Large intestine (tissue), 3 donors: Measurements from ENCODE around the gene PTPN2. TPM values are rescaled to one million over a fixed set of nuclear protein-coding genes. Genes with fewer than 3 reads are reported as not detected.

Experiments used
- DNase-seq, 2 donors: peaks; one replicate each; pipeline versions ENCODE4 v3.0.0 to v3.0.0-alpha.2; 2013
- H3K27ac ChIP-seq: one replicate; pipeline ENCODE4 v1.5.1; 2013; ENCODE audit warnings: low read length
- H3K27me3 ChIP-seq: 2 replicates; pipeline ENCODE4 v1.6.1; 2013; ENCODE audit warnings: low read length; ENCODE audit not compliant: control insufficient read depth, insufficient read depth
- H3K36me3 ChIP-seq: 2 replicates; pipeline ENCODE4 v1.6.1; 2013; ENCODE audit warnings: low read length; ENCODE audit not compliant: control insufficient read depth, insufficient read depth
- H3K4me1 ChIP-seq: one replicate; pipeline ENCODE4 v1.6.1; 2013; ENCODE audit warnings: low read length; ENCODE audit not compliant: control insufficient read depth, insufficient read depth
- H3K4me3 ChIP-seq: one replicate; pipeline ENCODE4 v1.5.1; 2013; ENCODE audit warnings: low read length
- H3K9me3 ChIP-seq: one replicate; pipeline ENCODE4 v1.6.1; 2013; ENCODE audit warnings: mild to moderate bottlenecking, low read depth, low read length, moderate library complexity; ENCODE audit not compliant: control insufficient read depth
- WGBS: methylation state at CpG from one replicate; pipeline ENCODE4 v1.1.5; 2013; ENCODE audit warnings: low lambda C conversion rate; ENCODE audit not compliant: insufficient coverage; 5-methylcytosine and 5-hydroxymethylcytosine counted together
- polyA plus RNA-seq: library from polyadenylated mRNA; unstranded; fragments of 120-200 nt; gene quantifications from one replicate; pipeline ENCODE4 v1.2.1, GENCODE V29; 2013

The PTPN2 gene
- polyA plus RNA-seq, 1 donor, result 55.3 TPM

DNA sequence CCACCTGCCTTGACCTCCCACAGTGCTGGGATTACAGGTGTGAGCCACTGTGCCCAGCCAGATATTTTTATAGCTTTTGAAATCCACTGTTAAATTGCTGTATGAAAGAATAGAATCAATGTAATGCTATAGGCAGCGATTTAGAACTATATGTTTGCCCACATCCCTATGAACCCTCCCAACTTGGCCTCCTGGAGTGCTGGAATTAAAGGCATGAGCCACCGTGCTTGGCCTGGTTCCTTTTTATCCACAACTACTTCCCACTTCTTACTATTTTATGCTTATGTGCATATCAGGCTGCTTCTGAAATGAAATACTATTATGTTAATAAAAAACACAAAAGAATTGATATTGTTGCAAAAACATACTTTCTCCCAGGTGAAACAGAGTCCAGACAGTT lies 11.6 kb upstream of the PTPN2 start:
- WGBS, result no CpG with 5 or more reads among the region's 2 CpGs
- H3K4me3 ChIP-seq, result no peak overlapping the region

DNA sequence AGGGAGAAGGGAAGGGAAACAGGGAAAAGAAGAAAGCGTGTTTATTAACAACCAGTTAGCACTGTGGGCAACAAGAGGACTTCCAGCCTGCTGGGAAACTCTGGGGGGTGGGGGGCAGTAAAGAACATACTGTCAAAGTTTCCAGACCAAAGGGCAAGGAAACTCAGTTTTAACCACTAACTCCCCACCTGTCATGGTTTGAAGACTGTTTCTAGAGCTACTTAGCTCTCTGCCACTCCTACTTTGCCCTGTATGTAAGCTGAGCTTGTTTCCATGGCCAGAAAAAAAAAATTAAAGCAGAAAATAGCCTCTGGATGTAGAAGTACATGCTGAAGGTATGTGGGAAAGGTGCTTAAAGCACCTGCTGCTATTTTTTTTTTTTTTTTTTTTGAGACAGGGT lies 11.0 kb upstream of the PTPN2 start:
- WGBS, result no CpG with 5 or more reads among the region's 1 CpG

More for the DNA sequence above, 11.6 kb upstream of the PTPN2 start:
- H3K9me3 ChIP-seq, result no peaks in the 10 kb centered on the region
- H3K4me1 ChIP-seq, result no peaks in the 10 kb centered on the region
- no peaks in the 10 kb centered on the region for H3K36me3 ChIP-seq
- DNase-seq, result no peak
- no peak overlapping the region for H3K27ac ChIP-seq
- peaks cover 36% of the 10 kb centered on the region for H3K27me3 ChIP-seq

DNA sequence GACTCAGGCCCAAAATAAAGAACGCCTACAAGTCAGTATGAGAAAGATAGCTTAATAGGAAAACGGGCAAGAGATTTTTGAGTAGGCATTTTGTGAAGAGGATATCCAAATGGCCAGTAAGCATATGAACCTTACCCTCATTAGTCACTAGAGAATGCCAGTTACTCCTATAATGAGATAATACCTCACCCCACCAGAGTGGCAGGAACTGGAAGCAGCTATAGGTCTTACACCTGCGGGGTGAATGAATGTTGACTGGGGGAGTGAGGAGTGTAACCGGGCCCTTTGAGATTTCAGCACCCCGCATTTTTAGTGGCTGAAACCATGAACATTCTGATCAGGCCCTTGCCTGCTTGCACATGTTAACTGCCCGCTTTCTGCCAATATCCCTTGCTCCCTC lies 7.5 kb upstream of the PTPN2 start:
- Histone ChIP-seq H3K27ac (no peak overlapping the region), H3K36me3 (no peaks in the 10 kb centered on the region), H3K4me1 (no peaks in the 10 kb centered on the region), H3K9me3 (no peaks in the 10 kb centered on the region), H3K4me3 (no peak overlapping the region), H3K27me3 (peaks cover 14% of the 10 kb centered on the region)
- DNase-seq, result no peak
- WGBS, result no CpG with 5 or more reads among the region's 6 CpGs

More for the DNA sequence above, 11.0 kb upstream of the PTPN2 start:
- no peak overlapping the region for H3K4me3 ChIP-seq
- no peaks in the 10 kb centered on the region for H3K9me3 ChIP-seq
- no peak overlapping the region for H3K27ac ChIP-seq
- DNase-seq, result no peak
- peaks cover 36% of the 10 kb centered on the region for H3K27me3 ChIP-seq
- H3K4me1 ChIP-seq, result no peaks in the 10 kb centered on the region
- H3K36me3 ChIP-seq, result no peaks in the 10 kb centered on the region

DNA sequence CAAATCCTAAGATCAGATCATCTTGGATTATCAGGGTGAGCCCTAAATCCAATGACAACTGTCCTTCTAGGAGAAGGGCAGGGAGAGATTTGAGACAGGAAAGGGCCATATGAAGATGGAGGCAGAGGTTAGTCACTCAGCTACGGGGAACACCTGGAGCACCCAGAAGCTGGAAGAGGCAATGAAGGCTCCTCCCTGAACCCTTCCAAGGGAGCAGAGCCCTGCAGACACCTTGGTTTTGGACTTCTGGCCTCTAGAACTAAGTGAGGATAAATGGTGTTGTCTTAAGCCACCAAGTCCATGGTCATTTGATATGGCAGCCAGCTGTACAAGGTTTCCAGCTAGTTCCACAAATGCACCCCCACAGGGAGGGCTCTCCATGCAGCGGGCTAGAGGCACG lies 6.9 kb upstream of the PTPN2 start:
- Histone ChIP-seq H3K27ac (no peak overlapping the region), H3K27me3 (peaks cover 12% of the 10 kb centered on the region), H3K4me3 (no peak overlapping the region), H3K9me3 (no peaks in the 10 kb centered on the region), H3K4me1 (no peaks in the 10 kb centered on the region), H3K36me3 (no peaks in the 10 kb centered on the region)
- 80% methylated on average over 1 of the region's 3 CpGs for WGBS
- DNase-seq, result no peak

DNA sequence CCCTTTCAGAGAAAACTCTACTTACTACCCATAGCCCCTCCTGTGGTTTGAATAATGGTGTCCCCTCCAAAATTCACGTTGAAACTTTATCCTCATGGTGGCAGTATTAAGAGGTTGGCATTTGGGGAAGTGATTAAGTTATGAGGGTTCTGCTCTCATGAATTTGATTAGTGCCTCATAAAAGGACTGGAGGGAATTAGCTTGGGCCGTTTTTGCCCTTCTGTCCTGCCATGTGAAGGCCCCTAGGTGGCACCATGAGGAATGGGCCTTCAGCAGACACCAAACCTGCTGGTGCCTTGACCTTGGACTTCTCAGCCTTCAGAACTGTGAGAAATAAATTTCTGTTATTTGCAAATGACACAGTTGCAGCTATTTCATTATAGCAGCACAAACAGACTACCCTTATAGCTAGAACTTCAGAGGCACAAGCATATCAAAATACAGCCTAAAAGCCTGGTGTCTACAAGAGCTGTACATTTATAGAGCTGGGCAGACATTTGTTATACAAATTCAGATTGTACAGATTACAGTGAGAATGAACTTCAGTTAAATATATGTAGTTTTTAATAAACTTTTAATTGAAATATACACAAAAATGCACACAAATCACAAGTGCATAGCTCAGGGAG lies 2.6 kb upstream of the PTPN2 start:
- DNase-seq, result no peak
- no CpG with 5 or more reads among the region's 2 CpGs for WGBS
- H3K4me3 ChIP-seq, result no peak overlapping the region
- H3K27ac ChIP-seq, result no peak overlapping the region
- H3K36me3 ChIP-seq, result no peaks in the 10 kb centered on the region
- peaks cover 5% of the 10 kb centered on the region for H3K4me1 ChIP-seq
- no peaks in the 10 kb centered on the region for H3K9me3 ChIP-seq
- H3K27me3 ChIP-seq, result no peaks in the 10 kb centered on the region

DNA sequence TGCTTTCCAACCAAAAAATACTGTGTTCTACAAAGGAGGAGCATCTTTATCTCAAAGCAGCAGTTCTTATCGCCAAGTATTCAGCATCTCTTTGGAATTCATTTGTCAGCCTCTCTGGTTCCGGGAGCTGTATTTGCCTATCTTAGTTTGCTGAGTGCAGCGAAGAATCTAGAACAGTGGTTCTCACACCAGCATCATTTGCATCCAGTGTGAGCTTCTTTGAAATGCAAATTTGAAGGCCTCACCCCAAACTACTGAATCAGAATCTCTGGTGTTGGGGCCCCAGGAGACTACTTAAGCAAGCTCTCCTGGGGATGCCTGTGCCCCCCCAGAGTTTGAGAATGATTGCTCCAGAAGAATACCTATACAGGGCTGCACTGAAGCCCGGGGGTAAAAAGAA lies 1.5 kb upstream of the PTPN2 start:
- peaks cover 5% of the 10 kb centered on the region for H3K4me1 ChIP-seq
- no peak overlapping the region for H3K27ac ChIP-seq
- no peak overlapping the region for H3K4me3 ChIP-seq
- no peaks in the 10 kb centered on the region for H3K36me3 ChIP-seq
- DNase-seq, result no peak
- H3K27me3 ChIP-seq, result no peaks in the 10 kb centered on the region
- no peaks in the 10 kb centered on the region for H3K9me3 ChIP-seq
- no CpG with 5 or more reads among the region's 4 CpGs for WGBS

DNA sequence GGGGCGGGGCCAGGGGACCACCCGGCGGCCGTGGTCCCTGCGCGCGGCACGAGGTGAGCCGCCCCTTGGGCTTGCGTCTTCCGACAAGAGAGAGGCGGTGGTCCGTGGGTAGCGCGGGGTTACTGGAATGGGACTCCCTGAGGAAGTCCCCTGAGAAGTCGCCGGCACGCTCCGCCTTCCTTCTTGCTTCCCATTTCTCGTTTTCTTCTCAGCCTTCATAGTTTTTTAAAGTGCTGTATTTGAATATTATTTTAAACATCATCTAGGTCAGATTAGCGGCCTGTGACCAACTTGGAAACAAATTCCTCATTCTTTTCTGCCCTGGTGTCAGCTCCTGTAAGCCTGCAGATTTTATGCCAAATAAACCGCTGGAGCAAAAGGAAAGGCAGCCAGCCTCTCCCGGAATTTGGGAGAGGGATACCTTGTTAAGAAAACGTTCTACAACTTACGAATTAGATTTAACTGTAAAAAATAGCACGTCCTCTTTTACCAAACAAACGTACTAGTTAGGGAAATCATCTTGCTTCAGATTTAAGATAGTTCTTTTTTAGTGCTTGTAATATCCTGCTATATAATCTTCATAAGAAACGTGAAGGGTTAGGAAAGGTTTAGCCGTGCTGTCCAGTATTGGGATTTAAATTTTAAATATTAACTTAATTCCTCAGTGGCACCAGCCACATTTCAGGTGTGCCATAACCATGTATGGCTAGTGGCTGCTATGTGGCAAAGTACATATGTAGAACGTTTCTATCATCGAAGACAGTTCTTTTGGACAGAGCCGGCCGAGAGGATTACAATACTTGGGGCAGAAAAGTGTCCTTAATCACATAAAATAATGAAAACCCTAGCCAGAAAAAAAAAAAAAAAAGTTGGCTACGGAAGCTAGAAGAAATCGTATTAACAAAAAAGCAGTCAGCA lies 628 bp upstream of the PTPN2 start:
- DNase-seq, result no peak
- Histone ChIP-seq H3K4me3 (peak overlapping the region; percentile 77), H3K27me3 (no peaks in the 10 kb centered on the region), H3K4me1 (peaks cover 5% of the 10 kb centered on the region), H3K36me3 (no peaks in the 10 kb centered on the region), H3K27ac (peak overlapping the region; percentile 67), H3K9me3 (no peaks in the 10 kb centered on the region)
- 59% methylated on average over 3 of the region's 35 CpGs for WGBS

DNA sequence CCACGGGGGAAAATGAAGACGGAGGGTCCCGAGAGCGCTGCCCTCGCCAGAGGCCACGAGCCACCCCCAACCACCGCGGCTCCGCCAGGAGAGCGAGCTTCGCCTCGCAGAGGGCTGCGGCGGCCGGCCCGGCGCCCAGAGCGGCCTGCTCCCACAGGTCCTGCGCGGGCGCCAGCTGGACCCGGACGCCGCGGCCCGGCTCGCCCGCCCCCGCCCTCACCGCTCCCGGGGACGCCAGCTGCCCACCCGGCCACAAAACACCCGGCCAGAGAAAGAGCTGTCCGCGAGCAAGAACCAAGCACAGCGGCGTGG lies 709 bp downstream of the PTPN2 start:
- no CpG with 5 or more reads among the region's 38 CpGs for WGBS
- DNase-seq, result no peak
- Histone ChIP-seq H3K27me3 (no peaks in the 10 kb centered on the region), H3K36me3 (no peaks in the 10 kb centered on the region), H3K9me3 (no peaks in the 10 kb centered on the region), H3K4me1 (peaks cover 5% of the 10 kb centered on the region), H3K27ac (peak overlapping the region; percentile 99), H3K4me3 (peak overlapping the region; percentile 84)

DNA sequence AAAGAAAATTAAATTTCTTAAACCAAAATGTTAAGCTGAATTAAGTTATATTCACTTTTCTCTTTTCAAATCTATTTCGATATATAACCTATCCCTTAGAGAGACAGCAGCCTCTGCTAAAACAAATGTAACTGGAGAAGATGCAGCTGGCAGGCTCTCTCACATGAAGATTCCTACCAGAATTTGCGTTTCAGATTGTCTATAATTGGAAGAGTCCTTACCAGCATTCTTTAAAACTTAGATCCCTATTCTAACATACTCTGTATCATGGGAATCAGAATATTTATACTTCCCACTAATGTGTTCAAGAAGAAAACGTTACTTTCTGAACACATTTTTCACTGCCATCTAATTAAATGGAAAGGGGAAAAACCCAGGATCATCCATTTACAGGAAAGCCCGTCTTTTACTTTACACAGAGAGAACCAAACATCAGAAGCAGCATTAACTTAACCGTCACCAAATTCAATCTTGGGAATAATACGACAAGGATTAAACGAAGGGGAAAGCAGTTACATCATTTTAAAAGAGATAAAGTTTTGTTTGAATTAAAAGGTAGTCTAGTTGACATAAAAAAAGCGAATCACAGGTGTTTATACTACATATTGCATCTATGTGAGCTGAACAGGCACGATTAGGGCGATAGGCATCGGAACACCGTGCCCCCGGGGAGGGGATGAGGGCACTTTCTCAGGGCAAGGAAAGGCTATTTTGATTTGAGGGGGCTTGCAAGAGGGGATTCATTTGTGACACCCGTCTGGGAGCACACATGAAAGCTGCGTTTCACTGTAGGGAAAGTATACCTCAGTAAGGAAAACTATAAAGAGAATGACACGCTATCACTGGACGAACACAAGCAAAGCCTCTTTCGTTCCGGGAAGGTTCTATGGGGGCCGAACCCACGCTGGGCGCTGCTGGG lies 1.3 kb downstream of the PTPN2 start:
- H3K4me1 ChIP-seq, result peaks cover 5% of the 10 kb centered on the region
- 25% methylated on average over 4 of the region's 22 CpGs for WGBS
- peak in 1 of 2 donors; percentile 58 for DNase-seq
- H3K27ac ChIP-seq, result peak overlapping the region; percentile 99
- H3K36me3 ChIP-seq, result no peaks in the 10 kb centered on the region
- H3K27me3 ChIP-seq, result no peaks in the 10 kb centered on the region
- H3K4me3 ChIP-seq, result peak overlapping the region; percentile 84
- H3K9me3 ChIP-seq, result no peaks in the 10 kb centered on the region

DNA sequence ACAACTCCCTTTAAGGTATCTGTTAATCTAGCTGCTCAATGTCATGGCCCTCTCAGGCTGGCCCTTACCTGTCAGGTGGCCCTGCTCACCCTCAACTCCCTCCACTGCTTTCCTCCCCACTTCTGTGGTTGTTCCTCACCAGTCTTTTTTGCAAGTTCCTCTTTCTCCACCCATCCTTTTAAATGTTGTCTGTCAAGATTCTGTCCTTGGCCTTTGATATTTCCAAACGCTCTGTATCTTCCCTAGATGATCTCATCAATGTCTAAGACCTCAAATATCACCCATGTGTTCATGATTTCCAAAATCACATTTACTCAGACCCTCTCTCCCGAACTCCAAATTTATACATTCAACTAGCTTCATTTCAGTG lies 3.5 kb downstream of the PTPN2 start:
- H3K4me3 ChIP-seq, result no peak overlapping the region
- no peak for DNase-seq
- peaks cover 5% of the 10 kb centered on the region for H3K4me1 ChIP-seq
- H3K9me3 ChIP-seq, result no peaks in the 10 kb centered on the region
- no peaks in the 10 kb centered on the region for H3K36me3 ChIP-seq
- H3K27ac ChIP-seq, result no peak overlapping the region
- H3K27me3 ChIP-seq, result no peaks in the 10 kb centered on the region
- 54% methylated on average over 2 of the region's 2 CpGs for WGBS
